Stomach (tissue), 4 donors: ENCODE measurements around the gene NARS2.

Source experiments
- POLR2A ChIP-seq, 4 donors: fragments of 450-650 bp; IDR thresholded peaks; one replicate each; pipeline ENCODE4 v1.6.1; 2016; ENCODE audit warnings: antibody characterized with exemption in 4 of 4, control low read depth in 2 of 4, mild to moderate bottlenecking in 1 of 4, moderate library complexity in 1 of 4
- POLR2AphosphoS5 ChIP-seq, 3 donors: sonication (generic); formaldehyde crosslinking; IDR thresholded peaks; one replicate each; pipeline ENCODE4 v1.6.1; 2016; ENCODE audit warnings: antibody characterized with exemption in 3 of 3
- TF ChIP-seq, protein P1 (sequence below), 7 experiments: fragments of 450-650 bp in 4 of 7; fragments of 200-600 bp in 3 of 7; sonication (generic) in 3 of 7; IDR thresholded peaks; one replicate each; pipeline ENCODE4 v1.5.1; 2016 to 2019; ENCODE audit warnings: antibody characterized with exemption in 7 of 7, control low read depth in 2 of 7, mild to moderate bottlenecking in 1 of 7

DNA sequence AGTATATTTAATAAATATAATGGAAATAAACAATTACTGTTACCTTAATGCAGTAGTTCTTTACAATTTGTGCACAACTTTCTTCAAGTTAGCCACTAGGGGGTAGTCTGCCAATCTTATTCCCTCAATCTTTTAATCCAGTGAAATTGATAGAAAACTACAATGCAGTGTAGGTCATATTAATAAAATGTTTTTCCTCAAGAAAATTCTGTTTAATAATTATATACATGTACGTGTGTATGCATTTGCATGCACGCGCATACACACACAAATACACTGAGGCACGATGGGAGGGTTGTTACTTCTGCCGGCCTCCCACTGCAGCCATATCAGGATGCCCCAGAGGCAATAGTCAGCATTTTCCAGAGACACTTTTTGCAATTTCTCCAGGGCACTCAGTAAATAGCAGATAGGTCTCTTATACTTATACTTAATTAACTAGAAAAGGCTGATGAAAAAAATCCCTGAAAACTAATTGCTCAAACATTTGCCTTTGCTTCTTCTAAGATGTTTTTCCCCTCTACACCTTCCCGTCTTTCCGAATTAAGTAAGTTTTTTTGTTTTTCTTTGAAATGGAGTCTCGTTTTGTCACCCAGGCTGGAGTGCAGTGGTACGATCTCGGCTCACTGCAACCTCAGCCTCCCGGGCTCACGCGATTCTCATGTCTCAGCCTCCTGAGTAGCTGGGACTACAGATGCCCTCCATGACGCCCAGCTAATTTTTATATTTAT is 160.2 kb downstream of the NARS2 start:
- TF ChIP-seq, protein P1, sequence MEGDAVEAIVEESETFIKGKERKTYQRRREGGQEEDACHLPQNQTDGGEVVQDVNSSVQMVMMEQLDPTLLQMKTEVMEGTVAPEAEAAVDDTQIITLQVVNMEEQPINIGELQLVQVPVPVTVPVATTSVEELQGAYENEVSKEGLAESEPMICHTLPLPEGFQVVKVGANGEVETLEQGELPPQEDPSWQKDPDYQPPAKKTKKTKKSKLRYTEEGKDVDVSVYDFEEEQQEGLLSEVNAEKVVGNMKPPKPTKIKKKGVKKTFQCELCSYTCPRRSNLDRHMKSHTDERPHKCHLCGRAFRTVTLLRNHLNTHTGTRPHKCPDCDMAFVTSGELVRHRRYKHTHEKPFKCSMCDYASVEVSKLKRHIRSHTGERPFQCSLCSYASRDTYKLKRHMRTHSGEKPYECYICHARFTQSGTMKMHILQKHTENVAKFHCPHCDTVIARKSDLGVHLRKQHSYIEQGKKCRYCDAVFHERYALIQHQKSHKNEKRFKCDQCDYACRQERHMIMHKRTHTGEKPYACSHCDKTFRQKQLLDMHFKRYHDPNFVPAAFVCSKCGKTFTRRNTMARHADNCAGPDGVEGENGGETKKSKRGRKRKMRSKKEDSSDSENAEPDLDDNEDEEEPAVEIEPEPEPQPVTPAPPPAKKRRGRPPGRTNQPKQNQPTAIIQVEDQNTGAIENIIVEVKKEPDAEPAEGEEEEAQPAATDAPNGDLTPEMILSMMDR (IDR thresholded peaks at IDR 0.05) = peak in 3 of 7 experiments; percentile 44 to 80 (median 46)
- no peak for TF ChIP-seq POLR2AphosphoS5 (IDR thresholded peaks at IDR 0.05)
- TF ChIP-seq POLR2A (IDR thresholded peaks at IDR 0.05) = no peak
